ENCODE measurements around the gene PPIF. TPM values are rescaled to one million over a fixed set of nuclear protein-coding genes. Genes with fewer than 3 reads are reported as not detected.

PPIF gene
- total RNA-seq, 1 experiment from 2014 or later = 80.9 TPM

- TF ChIP-seq ZNF532 (CRISPR knock-in tag; IDR thresholded peaks at IDR 0.05; ENCODE audit: borderline replicate concordance) (no peak), MYBL2 (CRISPR knock-in tag; IDR thresholded peaks at IDR 0.05) (no peak), FOXK1 (CRISPR knock-in tag; IDR thresholded peaks at IDR 0.05) (no peak), ESRRA (CRISPR knock-in tag; IDR thresholded peaks at IDR 0.05; ENCODE audit: borderline replicate concordance) (no peak), ZSCAN18 (CRISPR knock-in tag; IDR thresholded peaks at IDR 0.05) (no peak), ZNF425 (CRISPR knock-in tag; conservative IDR thresholded peaks at IDR 0.05) (no peak)
Observed at GRCh38 chr10:79361726-79362397, 14.6 kb downstream of the PPIF start (continued).

GRCh38 chr10:79367426-79368189 lies 20.3 kb downstream of the PPIF start:
- no peak for ATAC-seq

GRCh38 chr10:79372871-79373270 lies 25.6 kb downstream of the PPIF start:
- POLR2A ChIA-PET = no interaction called here
- Mint-ChIP-seq H3K27me3 (ENCODE audit: low read depth) (peaks cover 3% of the 10 kb centered on the region), H3K27ac (no peak overlapping the region), H3K4me1 (peaks cover 2% of the 10 kb centered on the region), H3K9me3 (peaks cover 15% of the 10 kb centered on the region), H3K36me3 (peaks cover 2% of the 10 kb centered on the region; the same call in 1 of the 2 replicates), H3K4me3 (no peak overlapping the region)
- ATAC-seq (no peak), DNase-seq (ENCODE audit: low spot score) (no peak)
- CTCF ChIA-PET = interaction anchor here (0.7 to 4.3 kb wide), 3 partner anchors 27 to 114 kb away, joined by 3 to 120 read pairs (median 19); no protein-coding TSS in a partner anchor
- TF ChIP-seq MLX (CRISPR knock-in tag; IDR thresholded peaks at IDR 0.05) (no peak), FOXK1 (CRISPR knock-in tag; IDR thresholded peaks at IDR 0.05) (no peak), NR1H2 (CRISPR knock-in tag; IDR thresholded peaks at IDR 0.05) (no peak), ZMAT4 (CRISPR knock-in tag; IDR thresholded peaks at IDR 0.05) (no peak), E2F1 (CRISPR knock-in tag; IDR thresholded peaks at IDR 0.05) (no peak), NFATC4 (CRISPR knock-in tag; IDR thresholded peaks at IDR 0.05) (no peak), CTCF (IDR thresholded peaks at IDR 0.05) (no peak), ZNF396 (CRISPR knock-in tag; IDR thresholded peaks at IDR 0.05; ENCODE audit: borderline replicate concordance) (no peak), ZNF416 (CRISPR knock-in tag; IDR thresholded peaks at IDR 0.05) (no peak), ERG (CRISPR knock-in tag; IDR thresholded peaks at IDR 0.05) (no peak)

More at GRCh38 chr10:79367426-79368189, 20.3 kb downstream of the PPIF start:
- ChIA-PET CTCF (interaction anchor here (1.6 kb wide), 1 partner anchor 10 kb away, joined by 4 read pairs; no protein-coding TSS in a partner anchor), POLR2A (no interaction called here)
- peaks cover 29% of the 10 kb centered on the region for H3K27me3 Mint-ChIP-seq (ENCODE audit: low read depth)
- H3K27ac Mint-ChIP-seq = no peak overlapping the region
- no peaks in the 10 kb centered on the region for H3K4me1 Mint-ChIP-seq
- H3K4me3 Mint-ChIP-seq = no peak overlapping the region
- no peak for DNase-seq (ENCODE audit: low spot score)
- H3K36me3 Mint-ChIP-seq = peaks cover 2% of the 10 kb centered on the region; the same call in 1 of the 2 replicates
- no peak for TF ChIP-seq NR3C1 (CRISPR knock-in tag; conservative IDR thresholded peaks at IDR 0.05; ENCODE audit: low read depth)
- TF ChIP-seq ESRRA (CRISPR knock-in tag; IDR thresholded peaks at IDR 0.05; ENCODE audit: borderline replicate concordance) = no peak
- no peak for TF ChIP-seq MXD4 (CRISPR knock-in tag; IDR thresholded peaks at IDR 0.05; ENCODE audit: borderline replicate concordance)
- no peak for TF ChIP-seq KAT7 (CRISPR knock-in tag; IDR thresholded peaks at IDR 0.05; ENCODE audit: borderline replicate concordance)
- TF ChIP-seq FOXP1 (CRISPR knock-in tag; IDR thresholded peaks at IDR 0.05; ENCODE audit: borderline replicate concordance) = no peak
- peaks cover 18% of the 10 kb centered on the region for H3K9me3 Mint-ChIP-seq

All from WTC11 (cell line).